ENCODE data around the gene NIF3L1.

DNA sequence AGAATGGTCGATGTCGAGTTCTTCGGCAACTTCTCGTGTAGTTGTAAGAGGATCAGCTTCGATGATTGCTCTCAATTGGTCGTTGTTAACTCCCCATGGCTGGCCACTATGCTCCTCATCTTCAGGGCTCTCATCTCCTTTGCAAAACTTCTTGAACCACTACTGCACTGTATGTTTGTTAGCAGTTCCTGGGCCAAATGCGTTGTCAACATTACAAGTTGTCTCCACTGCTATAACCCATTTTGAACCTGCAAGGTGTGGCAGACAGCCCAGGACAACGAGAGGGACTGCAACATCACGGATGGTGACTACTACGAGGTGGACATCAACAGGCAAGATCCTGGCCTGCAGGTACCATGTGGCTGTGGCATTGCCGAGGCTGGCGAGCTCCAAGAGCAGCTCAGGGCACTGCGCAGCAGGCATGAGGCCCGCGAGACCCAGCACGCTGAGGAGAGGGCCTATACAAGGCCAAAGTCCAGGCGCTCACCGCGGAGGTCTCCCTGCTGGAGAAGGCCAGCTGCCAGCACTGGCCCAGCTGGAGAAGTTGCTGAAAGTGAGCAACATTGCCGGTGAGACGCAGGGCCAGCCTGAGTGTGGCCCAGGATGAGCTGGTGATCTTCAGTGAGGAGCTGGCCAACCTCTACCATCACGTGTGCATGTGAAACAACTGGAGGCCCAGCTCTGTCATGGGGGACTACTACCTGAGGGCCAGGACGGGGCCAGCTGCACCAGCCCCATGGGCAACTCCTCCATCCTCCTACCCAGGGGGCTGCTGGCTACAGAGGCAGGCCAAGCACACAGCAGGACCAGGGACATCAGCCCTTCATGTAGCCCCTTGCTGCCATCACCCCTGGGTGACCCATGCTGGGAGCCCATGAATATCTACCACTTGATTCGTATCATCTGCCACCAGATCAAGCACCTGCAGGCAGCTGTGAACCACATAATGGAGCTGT, 44.9 kb upstream of the NIF3L1 start:
- TF ChIP-seq POLR2A (IDR thresholded peaks at IDR 0.05), result no peak
- TF ChIP-seq, protein P1, sequence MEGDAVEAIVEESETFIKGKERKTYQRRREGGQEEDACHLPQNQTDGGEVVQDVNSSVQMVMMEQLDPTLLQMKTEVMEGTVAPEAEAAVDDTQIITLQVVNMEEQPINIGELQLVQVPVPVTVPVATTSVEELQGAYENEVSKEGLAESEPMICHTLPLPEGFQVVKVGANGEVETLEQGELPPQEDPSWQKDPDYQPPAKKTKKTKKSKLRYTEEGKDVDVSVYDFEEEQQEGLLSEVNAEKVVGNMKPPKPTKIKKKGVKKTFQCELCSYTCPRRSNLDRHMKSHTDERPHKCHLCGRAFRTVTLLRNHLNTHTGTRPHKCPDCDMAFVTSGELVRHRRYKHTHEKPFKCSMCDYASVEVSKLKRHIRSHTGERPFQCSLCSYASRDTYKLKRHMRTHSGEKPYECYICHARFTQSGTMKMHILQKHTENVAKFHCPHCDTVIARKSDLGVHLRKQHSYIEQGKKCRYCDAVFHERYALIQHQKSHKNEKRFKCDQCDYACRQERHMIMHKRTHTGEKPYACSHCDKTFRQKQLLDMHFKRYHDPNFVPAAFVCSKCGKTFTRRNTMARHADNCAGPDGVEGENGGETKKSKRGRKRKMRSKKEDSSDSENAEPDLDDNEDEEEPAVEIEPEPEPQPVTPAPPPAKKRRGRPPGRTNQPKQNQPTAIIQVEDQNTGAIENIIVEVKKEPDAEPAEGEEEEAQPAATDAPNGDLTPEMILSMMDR (IDR thresholded peaks at IDR 0.05 in 8 of 11, conservative IDR thresholded peaks at IDR 0.05 in 3 of 11), result no peak
